H1 (cell line): ENCODE measurements around the gene SHQ1.

Experiments
- ATF3 ChIP-seq: IDR thresholded peaks from 2 replicates; pipeline ENCODE4 v1.6.1; 2011; ENCODE audit warnings: low read depth, mild to moderate bottlenecking, low read length; ENCODE audit not compliant: insufficient read depth
- CEBPB ChIP-seq: IDR thresholded peaks from 2 replicates; pipeline ENCODE4 v1.6.1; 2012; ENCODE audit warnings: low read depth, low read length
- CTCF ChIP-seq, 3 experiments: IDR thresholded peaks; 1 replicate in 2 of 3; 2 replicates in 1 of 3; pipeline versions ENCODE4 v1.5.1 to v1.6.1; 2011; ENCODE audit warnings: low read length in 3 of 3, mild to moderate bottlenecking in 3 of 3, inconsistent platforms in 2 of 3, low read depth in 1 of 3, moderate library complexity in 1 of 3; ENCODE audit not compliant: insufficient read depth in 1 of 3; ENCODE audit errors: control extremely low read depth in 1 of 3
- POLR2AphosphoS5 ChIP-seq: IDR thresholded peaks from 2 replicates; pipeline ENCODE4 v1.6.1; 2011; ENCODE audit warnings: low read depth, low read length
- RFX5 ChIP-seq: IDR thresholded peaks from 2 replicates; pipeline ENCODE4 v1.6.1; 2011; ENCODE audit warnings: low read depth, low read length, improper control_type of control experiment, borderline replicate concordance
- SIN3A ChIP-seq, 2 experiments: IDR thresholded peaks in 1 of 2; conservative IDR thresholded peaks in 1 of 2; 2 replicates each; pipeline ENCODE4 v1.6.1; 2011 to 2012; ENCODE audit warnings: low read length in 2 of 2, improper control_type of control experiment in 1 of 2, low read depth in 1 of 2, mild to moderate bottlenecking in 1 of 2
- USF2 ChIP-seq: IDR thresholded peaks from 2 replicates; pipeline ENCODE4 v1.6.1; 2011; ENCODE audit warnings: low read length, improper control_type of control experiment

- TF ChIP-seq POLR2AphosphoS5 (no peak), USF2 (no peak), SIN3A (conservative IDR thresholded peaks at IDR 0.05 in 1 of 2, IDR thresholded peaks at IDR 0.05 in 1 of 2; ENCODE audit: low read depth in 1 of 2, low read length in 2 of 2) (no peak), CTCF (IDR thresholded peaks at IDR 0.05; ENCODE audit: control extremely low read depth in 1 of 3, insufficient read depth in 1 of 3, low read depth in 1 of 3, low read length in 3 of 3) (no peak), RFX5 (no peak), CEBPB (no peak), ATF3 (no peak)
Measured at GRCh38 chr3:72892081-72892775, 44.0 kb upstream of the SHQ1 start.
